ENCODE measurements around the gene MKRN2OS.
"Not testable (repeated sequence)": the region's sequence is repeated elsewhere in the genome, so short reads cannot be mapped to it uniquely, and the experiment has no call there.

The MKRN2OS gene

DNA sequence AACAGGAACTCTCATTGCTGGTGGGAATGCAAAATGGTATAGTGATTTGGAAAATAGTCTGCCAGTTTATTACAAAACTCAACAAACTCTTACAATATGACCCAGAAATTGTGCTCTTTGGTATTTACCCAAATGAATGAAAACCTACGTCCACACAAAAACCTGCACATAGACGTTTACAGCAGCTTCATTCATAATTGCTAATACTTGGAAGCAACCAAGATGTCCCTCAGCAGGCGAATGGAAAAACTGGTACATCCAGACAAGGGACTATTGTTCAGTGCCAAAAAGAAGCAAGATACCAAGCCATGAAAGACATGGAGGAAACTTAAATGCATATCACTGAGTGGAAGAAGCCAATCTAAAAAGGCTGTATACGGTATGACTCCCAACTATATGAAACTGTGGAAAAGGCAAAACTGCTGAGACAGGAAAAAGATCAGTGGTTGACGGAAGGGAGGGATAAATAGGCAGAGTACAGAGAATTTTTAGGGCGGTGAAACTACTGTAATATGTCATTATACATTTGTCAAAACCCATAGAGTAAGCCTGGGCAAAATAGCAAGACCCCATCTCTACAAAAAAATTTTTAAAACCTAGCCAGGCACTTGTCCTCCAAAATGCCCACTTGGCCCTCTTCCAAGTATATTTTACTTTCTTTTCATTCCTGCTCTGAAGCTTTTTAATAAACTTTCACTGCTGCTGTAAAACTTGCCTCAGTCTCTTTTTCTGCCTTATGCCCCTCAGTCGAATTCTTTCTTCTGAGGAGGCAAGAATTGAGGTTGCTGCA, 4.9 kb upstream of the MKRN2OS start:
- peaks cover 26% of the 10 kb centered on the region for H3K27me3 Mint-ChIP-seq
- no peak overlapping the region for H3K4me3 Mint-ChIP-seq
- peaks cover 4% of the 10 kb centered on the region for H3K4me1 Mint-ChIP-seq
- ATAC-seq (no peak), DNase-seq (no peak)
- no peaks in the 10 kb centered on the region for H3K9me3 Mint-ChIP-seq
- H3K27ac Mint-ChIP-seq, result no peak overlapping the region

DNA sequence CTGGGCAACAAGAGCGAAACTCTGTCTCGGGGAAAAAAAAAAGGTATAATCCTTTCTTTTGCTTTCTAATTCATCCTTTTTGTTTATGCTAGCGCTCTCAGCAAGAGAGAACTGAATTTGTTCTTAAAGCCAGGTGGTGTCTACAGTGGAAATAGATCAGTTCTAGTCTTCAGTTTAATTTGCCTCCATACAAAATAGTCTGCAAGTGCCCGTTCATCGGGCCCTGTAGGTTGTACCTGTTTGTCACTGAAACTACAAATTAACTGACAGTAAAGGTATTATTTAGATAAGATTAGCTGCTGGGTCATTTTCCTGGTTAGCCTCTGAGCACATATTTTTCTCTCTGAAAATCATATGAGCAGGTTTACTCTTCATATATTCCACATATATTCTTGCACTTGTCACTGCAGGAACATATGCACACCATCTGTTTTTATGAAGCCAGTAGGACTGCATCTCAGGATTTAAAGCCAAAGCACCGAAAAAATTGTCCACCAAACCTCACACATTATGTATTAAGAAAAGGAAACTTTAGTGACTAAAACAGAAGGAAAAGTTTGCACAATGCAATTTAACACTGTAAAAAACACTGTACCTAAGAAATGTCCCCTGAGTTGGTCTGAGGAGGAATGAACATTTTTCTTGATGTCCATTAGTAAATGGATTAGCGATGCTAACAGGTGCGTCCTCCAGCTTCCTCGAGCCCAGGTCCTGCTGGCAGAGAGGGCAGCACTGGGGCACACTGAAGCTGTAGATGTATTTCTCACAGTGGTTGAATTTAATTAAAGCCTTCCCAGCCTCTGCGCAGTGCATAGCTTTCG, 437 bp downstream of the MKRN2OS start:
- no peak overlapping the region for H3K4me3 Mint-ChIP-seq
- peaks cover 6% of the 10 kb centered on the region for H3K4me1 Mint-ChIP-seq
- no peak for ATAC-seq
- H3K27ac Mint-ChIP-seq, result no peak overlapping the region
- no peaks in the 10 kb centered on the region for H3K9me3 Mint-ChIP-seq
- no peaks in the 10 kb centered on the region for H3K27me3 Mint-ChIP-seq
- no peak for DNase-seq

DNA sequence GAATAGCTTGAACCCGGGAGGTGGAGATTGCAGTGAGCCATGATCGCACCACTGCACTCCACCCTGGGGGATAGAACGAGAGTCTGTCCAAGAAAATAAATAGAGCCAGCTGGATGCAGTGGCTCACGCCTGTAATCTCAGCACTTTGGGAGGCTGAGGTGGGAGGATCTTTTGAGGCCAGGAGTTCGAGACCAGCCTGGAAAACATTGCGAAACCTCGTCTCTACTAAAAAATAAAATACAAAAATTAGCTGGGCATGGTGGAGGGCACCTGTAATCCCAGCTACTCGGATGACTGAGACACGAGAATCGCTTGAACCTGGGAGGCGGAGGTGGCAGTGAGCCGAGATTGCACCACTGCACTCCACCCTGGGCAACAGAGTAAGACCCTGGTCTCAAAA, 1.8 kb downstream of the MKRN2OS start:
- not testable (repeated sequence) for H3K9me3 Mint-ChIP-seq, ATAC-seq, H3K4me1 Mint-ChIP-seq, H3K4me3 Mint-ChIP-seq, H3K27ac Mint-ChIP-seq, DNase-seq, H3K27me3 Mint-ChIP-seq

DNA sequence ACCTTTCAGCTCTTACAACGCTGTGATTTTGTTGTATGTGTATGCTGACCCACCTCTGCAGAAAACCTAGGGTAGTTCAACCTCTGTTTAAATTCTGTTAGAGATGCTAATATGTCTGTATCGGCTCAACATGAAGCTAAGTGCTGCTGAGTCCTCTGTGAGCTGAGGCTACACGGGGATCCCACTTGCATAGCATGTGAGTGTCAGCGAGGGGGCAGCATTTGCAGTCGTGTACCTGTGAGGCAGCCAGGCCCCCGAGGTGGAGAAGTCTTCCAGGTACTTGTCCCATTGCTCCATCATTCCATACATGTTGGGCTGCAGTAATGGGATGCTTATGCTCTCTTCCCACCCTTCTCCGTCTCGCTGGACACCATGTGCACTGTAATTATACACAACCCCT, 3.7 kb downstream of the MKRN2OS start:
- Mint-ChIP-seq H3K27ac (no peak overlapping the region), H3K9me3 (no peaks in the 10 kb centered on the region), H3K27me3 (no peaks in the 10 kb centered on the region), H3K4me3 (no peak overlapping the region), H3K4me1 (peaks cover 6% of the 10 kb centered on the region)
- no peak for DNase-seq
- ATAC-seq, result no peak

DNA sequence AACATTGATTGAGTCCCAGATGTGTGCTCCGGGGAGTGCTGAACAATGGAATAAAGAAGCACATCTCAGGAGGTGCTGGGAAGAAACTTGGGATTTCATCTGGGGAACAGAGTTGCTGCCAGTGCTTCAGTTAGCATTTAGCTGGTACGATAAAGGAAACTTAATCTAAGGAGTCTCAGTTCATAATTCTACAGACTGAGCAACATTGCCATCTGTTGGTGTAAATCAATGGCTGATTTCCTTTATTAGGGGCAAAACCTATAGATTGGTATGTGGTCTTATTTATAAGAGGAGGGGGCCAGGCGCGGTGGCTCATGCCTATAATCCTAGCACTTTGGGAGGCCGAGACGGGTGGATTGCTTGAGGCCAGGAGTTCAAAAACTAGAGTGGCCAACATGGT, 8.9 kb downstream of the MKRN2OS start:
- Mint-ChIP-seq H3K9me3 (no peaks in the 10 kb centered on the region), H3K4me1 (no peaks in the 10 kb centered on the region)
- no peak for ATAC-seq

DNA sequence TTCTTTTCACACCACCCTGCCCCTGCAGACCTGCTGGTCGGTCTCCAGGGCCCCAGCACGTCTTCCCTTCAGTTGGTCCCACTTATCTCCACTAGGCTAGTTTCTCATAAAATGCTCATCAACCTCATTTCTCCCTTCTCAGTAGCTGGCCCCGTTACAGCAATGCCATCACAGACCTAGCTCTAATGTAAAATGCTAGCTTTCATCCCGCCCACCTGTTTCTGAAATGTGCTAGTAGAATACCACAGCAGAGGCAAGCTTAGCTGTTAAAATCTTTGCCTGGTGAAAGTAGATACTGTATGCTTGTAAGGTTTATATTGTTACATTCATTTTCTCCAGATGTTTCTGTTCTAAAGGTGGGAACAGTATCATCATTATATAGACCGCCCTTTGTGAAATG, 13.1 kb downstream of the MKRN2OS start:
- H3K9me3 Mint-ChIP-seq, result no peaks in the 10 kb centered on the region
- H3K4me1 Mint-ChIP-seq, result no peaks in the 10 kb centered on the region
- no peaks in the 10 kb centered on the region for H3K27me3 Mint-ChIP-seq
- no peak overlapping the region for H3K4me3 Mint-ChIP-seq
- ATAC-seq (no peak), DNase-seq (no peak)
- no peak overlapping the region for H3K27ac Mint-ChIP-seq

More for the DNA sequence above, 8.9 kb downstream of the MKRN2OS start:
- no peak for DNase-seq
- H3K27me3 Mint-ChIP-seq, result no peaks in the 10 kb centered on the region
- H3K27ac Mint-ChIP-seq, result no peak overlapping the region
- H3K4me3 Mint-ChIP-seq, result no peak overlapping the region

DNA sequence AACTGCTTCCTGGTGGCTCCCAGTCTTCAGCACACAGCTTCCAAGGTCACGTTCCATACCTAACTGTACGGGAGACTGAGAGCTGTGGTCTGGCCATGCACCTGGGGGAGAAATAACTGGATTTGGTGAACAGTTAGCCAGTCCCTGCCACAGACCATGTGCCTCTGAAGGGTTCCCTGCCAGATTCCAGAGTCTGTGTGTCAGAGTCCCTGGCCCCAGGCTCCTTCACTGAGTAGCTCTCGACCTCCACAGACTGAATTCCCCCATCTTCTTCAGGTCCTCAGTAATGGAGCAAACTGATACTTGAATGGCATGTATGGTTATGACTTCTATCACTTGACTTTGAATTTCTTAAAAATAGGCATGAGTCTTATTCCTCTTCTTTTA, 17.5 kb downstream of the MKRN2OS start:
- DNase-seq (no peak), ATAC-seq (no peak)
- Mint-ChIP-seq H3K4me1 (no peaks in the 10 kb centered on the region), H3K4me3 (no peak overlapping the region), H3K27me3 (no peaks in the 10 kb centered on the region), H3K27ac (no peak overlapping the region), H3K9me3 (no peaks in the 10 kb centered on the region)

DNA sequence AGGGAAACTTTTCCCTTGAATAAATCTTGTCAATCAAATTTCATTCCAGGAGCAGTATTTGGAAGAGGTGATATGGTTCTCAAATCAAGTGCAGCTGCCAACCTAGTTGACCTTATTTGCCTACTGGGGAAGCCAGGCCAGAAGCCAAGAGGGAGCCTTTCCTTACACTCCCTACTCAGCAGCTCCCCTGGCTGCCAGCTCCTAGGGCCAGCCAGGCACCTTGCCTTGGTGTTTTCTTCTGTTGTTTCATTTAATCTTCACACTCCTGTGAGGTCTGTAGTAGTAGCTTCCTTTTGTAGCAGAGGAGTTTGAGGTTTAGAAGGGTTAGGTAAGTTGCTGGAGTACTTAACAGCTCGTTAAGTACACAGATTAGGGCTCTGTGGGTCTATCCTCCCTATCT, 22.6 kb downstream of the MKRN2OS start:
- Mint-ChIP-seq H3K27ac (no peak overlapping the region), H3K4me1 (no peaks in the 10 kb centered on the region), H3K4me3 (no peak overlapping the region), H3K27me3 (no peaks in the 10 kb centered on the region), H3K9me3 (no peaks in the 10 kb centered on the region)
- no peak for ATAC-seq
- DNase-seq, result no peak

DNA sequence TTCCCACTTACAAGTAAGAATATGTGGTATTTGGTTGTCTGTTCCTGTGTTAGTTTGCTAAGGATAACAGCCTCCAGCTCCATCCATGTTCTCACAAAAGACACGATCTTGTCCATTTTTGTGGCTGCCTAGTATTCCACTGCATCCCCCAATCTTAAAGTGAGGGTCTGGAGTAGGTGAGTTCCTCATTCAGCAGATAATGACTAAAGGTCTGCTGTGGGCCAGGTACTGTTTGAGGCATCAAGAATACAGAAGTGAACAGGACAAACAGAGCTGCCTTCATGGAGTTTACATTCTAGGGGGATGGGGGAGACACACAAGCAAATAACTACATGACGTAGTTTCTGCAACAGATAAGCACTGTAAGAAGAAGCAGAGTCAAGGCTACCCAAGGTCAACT, 24.3 kb downstream of the MKRN2OS start:
- no peak for DNase-seq
- no peak overlapping the region for H3K4me3 Mint-ChIP-seq
- H3K27me3 Mint-ChIP-seq, result no peaks in the 10 kb centered on the region
- no peak overlapping the region for H3K27ac Mint-ChIP-seq
- H3K9me3 Mint-ChIP-seq, result no peaks in the 10 kb centered on the region
- ATAC-seq, result no peak
- no peaks in the 10 kb centered on the region for H3K4me1 Mint-ChIP-seq

DNA sequence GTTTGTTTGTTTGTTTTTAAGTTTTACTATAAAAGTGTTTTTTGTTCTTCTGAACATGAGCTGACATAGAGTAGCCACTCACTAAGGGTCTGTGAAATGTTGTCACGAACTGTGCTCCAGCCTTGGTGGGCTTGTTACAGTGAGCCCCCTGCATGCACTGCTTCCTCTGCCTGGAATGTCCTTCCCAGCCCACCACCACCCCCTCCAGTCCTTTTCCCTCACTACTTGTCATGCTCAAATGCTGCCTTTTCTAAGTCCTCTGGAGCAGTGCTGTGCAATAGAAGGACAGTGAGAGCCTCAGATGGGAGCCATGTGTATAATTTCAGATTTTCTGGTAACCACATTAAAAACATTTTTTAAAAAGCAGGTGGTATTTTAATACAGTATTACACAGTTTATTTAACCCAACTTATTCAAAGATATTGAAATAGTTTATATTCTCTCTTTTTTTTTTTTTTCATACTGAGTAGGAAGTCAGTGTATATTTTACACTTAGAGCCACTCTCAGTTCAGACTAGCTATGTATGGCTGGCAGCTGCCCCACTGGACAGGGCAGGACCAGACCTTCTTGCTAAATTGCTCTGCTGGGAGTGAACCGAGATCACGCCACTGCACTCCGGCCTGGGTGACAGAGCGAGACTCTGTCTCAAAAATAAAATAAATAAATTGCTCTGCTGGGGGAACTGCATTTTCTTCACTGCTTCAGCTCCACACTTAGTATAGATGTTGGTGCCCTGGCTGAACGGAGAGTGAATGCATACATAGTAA, 26.9 kb downstream of the MKRN2OS start:
- no peak overlapping the region for H3K4me3 Mint-ChIP-seq

DNA sequence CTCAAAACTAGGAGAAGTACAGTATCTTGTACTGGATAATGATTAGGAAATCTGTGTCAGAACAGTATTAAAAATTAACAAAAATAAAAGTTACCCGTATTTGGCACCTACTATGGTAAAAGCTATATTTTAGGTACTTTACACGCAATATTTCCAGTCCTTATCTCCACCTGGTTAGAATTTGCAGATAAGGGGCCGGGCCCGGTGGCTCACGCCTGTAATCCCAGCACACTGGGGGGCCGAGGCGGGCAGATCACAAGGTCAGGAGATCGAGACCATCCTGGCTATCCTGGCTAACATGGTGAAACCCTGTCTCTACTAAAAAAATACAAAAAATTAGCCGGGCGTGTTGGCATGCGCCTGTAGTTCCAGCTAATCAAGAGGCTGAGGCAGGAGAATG, 28.4 kb downstream of the MKRN2OS start:
- ATAC-seq, result no peak
- no peaks in the 10 kb centered on the region for H3K27me3 Mint-ChIP-seq
- no peaks in the 10 kb centered on the region for H3K9me3 Mint-ChIP-seq
- DNase-seq, result no peak
- H3K4me3 Mint-ChIP-seq, result no peak overlapping the region
- H3K27ac Mint-ChIP-seq, result peak overlapping the region in 1 of 2 donors; percentile 19
- H3K4me1 Mint-ChIP-seq, result peaks cover 6% of the 10 kb centered on the region

More for the DNA sequence above, 26.9 kb downstream of the MKRN2OS start:
- peaks cover 6% of the 10 kb centered on the region for H3K4me1 Mint-ChIP-seq
- ATAC-seq (no peak), DNase-seq (no peak)
- H3K9me3 Mint-ChIP-seq, result no peaks in the 10 kb centered on the region
- peak overlapping the region; percentile 41 to 67 for H3K27ac Mint-ChIP-seq
- H3K27me3 Mint-ChIP-seq, result no peaks in the 10 kb centered on the region

DNA sequence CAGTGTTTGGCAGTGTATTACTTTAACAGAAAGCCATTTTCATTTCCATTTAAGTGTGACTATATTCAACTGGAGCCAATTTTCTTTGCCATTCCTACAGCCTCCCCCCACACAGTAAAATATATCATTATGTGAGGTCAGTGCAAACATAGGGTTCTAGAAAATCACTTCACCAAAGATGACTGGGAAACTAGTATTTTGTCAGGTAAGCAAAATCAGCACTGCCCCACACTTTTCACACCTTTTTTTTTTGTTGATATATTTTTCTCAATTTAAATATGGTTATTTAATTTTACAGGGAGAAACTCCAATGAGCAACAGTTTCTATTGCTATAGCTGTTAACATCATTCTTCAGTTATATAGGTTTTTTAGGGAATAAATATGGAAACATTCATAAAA, 29.7 kb downstream of the MKRN2OS start:
- Mint-ChIP-seq H3K4me1 (peaks cover 6% of the 10 kb centered on the region), H3K4me3 (no peak overlapping the region), H3K27me3 (no peaks in the 10 kb centered on the region), H3K9me3 (no peaks in the 10 kb centered on the region), H3K27ac (no peak overlapping the region)
- DNase-seq (no peak), ATAC-seq (no peak)

DNA sequence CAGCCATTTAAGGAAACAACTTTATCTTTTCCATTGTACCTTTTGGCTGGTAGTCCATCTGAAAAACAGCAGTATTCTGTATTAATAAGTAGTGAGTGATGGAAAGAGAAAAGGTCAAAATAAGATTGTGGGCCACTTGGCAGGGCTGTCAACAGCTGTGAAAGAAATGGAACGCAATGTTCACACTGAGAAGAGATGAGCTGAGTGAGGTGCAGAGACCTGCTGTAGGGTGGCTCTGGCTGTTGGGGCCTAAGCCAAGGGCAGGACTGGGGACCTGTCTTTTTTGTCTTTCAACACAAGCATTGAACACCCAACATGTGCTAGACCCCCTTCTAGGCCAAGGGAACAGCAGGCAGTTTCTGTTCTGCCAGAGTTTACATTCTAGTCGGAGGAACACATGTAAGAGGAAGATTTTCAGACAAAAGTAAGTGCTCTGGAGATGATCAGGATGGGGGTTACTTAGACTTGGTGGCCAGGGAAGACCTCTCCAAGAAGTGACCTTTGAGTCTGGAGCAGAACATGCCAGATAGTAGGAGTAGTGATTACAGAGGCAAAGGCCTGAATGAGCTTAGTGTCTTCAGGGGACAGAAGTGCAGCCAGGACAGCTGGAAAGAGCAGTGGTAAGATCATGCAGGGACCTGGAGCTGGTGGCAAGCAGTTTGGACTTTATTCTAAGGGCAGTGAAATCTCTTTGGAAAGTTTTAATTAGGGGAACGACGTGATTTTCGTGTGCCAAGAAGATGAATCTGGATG, 31.4 kb downstream of the MKRN2OS start:
- peaks cover 6% of the 10 kb centered on the region for H3K4me1 Mint-ChIP-seq
- no peak overlapping the region for H3K27ac Mint-ChIP-seq
- H3K27me3 Mint-ChIP-seq, result no peaks in the 10 kb centered on the region
- DNase-seq (no peak), ATAC-seq (no peak)
- H3K4me3 Mint-ChIP-seq, result no peak overlapping the region
- no peaks in the 10 kb centered on the region for H3K9me3 Mint-ChIP-seq

DNA sequence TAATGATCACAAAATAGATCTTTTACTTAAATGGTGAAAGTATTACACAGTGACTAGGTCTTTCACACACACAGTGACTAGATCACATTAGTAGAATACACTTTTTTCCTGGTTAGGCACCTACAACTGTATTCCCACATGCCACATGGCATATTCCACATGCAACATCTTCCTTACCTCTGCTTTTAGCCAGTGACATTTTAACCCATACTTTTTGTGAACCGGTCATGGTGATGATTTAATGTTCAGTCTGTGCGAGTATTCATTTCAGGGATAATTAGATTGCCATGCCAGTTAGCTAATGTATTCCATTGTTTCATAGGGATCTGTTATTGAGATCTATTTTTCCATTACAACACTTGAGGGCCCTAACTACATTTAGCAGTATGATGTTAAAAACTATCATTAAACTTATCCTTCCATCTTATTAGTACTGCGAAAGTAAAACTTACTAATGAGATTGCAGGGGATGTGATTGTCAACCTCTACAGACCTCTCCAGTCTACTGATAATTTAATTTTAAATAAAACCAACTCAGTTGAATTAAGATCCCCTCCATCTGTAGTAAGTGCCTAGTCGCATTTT, 32.7 kb downstream of the MKRN2OS start:
- H3K4me3 Mint-ChIP-seq, result no peak overlapping the region
- ATAC-seq, result no peak
- peaks cover 6% of the 10 kb centered on the region for H3K4me1 Mint-ChIP-seq
- H3K27ac Mint-ChIP-seq, result no peak overlapping the region
- no peaks in the 10 kb centered on the region for H3K27me3 Mint-ChIP-seq
- no peaks in the 10 kb centered on the region for H3K9me3 Mint-ChIP-seq
- no peak for DNase-seq

DNA sequence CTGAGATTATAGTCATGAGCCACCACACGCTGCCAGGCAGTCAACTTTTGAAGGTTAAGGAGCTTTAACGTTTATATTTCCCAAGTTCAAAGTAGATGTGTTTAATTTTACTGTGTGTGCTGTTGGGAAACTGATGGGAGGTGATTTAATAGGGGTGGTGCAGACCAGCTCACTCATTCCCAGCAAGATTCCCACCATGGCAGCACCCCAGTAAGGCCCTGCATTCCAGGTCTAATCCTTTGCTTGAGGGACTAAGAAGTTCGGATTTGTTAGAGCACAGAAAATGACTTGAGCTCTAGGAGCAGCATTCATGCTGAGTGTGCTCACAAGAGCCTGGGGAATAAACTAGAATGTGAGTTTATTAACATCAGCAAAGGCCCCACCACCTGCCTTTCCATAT, 35.8 kb downstream of the MKRN2OS start:
- no peak overlapping the region for H3K27ac Mint-ChIP-seq
- no peaks in the 10 kb centered on the region for H3K27me3 Mint-ChIP-seq
- ATAC-seq, result no peak
- no peak for DNase-seq
- H3K4me3 Mint-ChIP-seq, result no peak overlapping the region
- peaks cover 6% of the 10 kb centered on the region for H3K4me1 Mint-ChIP-seq
- no peaks in the 10 kb centered on the region for H3K9me3 Mint-ChIP-seq

Measured in stimulated activated naive CD8-positive, alpha-beta T cell treated with anti-CD3 and anti-CD28 coated beads, Interleukin-15, amount 100 ng/mL, for 72 hours (primary cell).